HCT116 (cell line): ENCODE data around the gene KCNC3.

ENCODE experiments used
- CEBPB ChIP-seq: IDR thresholded peaks from 2 replicates; pipeline ENCODE4 v1.6.1; 2012; ENCODE audit warnings: low read depth
- TF ChIP-seq, protein P1 (sequence below), 3 experiments: fragments of 200-600 bp in 1 of 3; sonication (generic) in 1 of 3; IDR thresholded peaks in 2 of 3; conservative IDR thresholded peaks in 1 of 3; 2 replicates each; pipeline ENCODE4 v1.5.1; 2012 to 2017; ENCODE audit warnings: low read depth in 2 of 3, low read length in 2 of 3, antibody characterized with exemption in 1 of 3, borderline replicate concordance in 1 of 3, control low read depth in 1 of 3, mild to moderate bottlenecking in 1 of 3, mixed read lengths in 1 of 3, mixed run types in 1 of 3, moderate library complexity in 1 of 3; ENCODE audit not compliant: insufficient read depth in 1 of 3

DNA sequence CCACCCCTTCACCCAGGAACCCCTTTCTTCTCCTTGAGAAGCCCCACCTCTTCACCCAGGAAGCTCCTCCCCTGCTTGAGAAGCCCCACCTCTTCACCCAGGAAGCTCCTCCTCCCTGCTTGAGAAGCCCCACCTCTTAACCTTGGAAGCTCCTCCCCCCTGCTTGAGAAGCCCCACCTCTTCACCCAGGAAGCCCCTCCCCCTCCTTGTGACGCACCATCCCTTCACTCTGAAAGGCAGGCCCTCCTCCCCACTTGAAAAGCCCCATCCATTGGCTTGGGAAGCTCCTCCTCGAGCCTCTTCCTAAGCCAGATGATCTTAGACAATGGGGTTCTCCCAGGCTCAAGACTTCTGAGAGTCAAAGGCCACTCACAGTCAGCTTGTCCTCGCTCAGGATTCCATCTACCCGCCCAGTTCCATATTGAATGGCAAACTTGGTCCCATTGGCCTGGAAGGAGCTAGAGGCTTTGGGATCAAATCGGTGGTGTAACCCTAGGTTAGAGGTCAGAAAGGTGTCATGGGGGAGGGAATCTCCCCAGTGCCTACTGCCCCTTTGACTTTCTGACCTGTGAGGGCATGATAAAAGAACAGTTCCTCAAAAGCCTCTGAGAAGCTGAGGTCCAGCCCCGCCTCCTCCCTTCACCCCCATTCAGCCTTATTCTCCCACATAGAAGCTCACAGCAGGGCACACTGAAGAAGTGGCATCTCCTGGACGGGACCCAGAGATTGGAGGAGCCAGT, 32.3 kb upstream of the KCNC3 start:
- no peak for TF ChIP-seq CEBPB
- TF ChIP-seq, protein P1, sequence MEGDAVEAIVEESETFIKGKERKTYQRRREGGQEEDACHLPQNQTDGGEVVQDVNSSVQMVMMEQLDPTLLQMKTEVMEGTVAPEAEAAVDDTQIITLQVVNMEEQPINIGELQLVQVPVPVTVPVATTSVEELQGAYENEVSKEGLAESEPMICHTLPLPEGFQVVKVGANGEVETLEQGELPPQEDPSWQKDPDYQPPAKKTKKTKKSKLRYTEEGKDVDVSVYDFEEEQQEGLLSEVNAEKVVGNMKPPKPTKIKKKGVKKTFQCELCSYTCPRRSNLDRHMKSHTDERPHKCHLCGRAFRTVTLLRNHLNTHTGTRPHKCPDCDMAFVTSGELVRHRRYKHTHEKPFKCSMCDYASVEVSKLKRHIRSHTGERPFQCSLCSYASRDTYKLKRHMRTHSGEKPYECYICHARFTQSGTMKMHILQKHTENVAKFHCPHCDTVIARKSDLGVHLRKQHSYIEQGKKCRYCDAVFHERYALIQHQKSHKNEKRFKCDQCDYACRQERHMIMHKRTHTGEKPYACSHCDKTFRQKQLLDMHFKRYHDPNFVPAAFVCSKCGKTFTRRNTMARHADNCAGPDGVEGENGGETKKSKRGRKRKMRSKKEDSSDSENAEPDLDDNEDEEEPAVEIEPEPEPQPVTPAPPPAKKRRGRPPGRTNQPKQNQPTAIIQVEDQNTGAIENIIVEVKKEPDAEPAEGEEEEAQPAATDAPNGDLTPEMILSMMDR (IDR thresholded peaks at IDR 0.05 in 2 of 3, conservative IDR thresholded peaks at IDR 0.05 in 1 of 3; ENCODE audit: borderline replicate concordance in 1 of 3, insufficient read depth in 1 of 3, low read depth in 2 of 3, low read length in 2 of 3), result no peak
